Lung (tissue), 13 donors: Measurements from ENCODE around the gene TOGARAM1. TPM values are rescaled to one million over a fixed set of nuclear protein-coding genes. Genes with fewer than 3 reads are reported as not detected.

Experiments
- ATAC-seq: fragments of 200-7000 bp; cut with Tn5 transposase; one replicate; pipeline ENCODE4 v1.9.1; 2020; ENCODE audit warnings: moderate number of reproducible peaks; ENCODE audit not compliant: insufficient read depth, low FRiP score
- DNase-seq, 3 donors: peaks; one replicate each; pipeline ENCODE4 v3.0.0-alpha.2; 2013 to 2017
- H3K27ac ChIP-seq, 2 donors: one replicate each; pipeline ENCODE4 v1.5.1; 2013; ENCODE audit warnings: mild to moderate bottlenecking in 2 of 2, moderate library complexity in 2 of 2, control low read depth in 1 of 2, inconsistent platforms in 1 of 2, low read depth in 1 of 2, low read length in 1 of 2
- H3K27me3 ChIP-seq, 3 donors: one replicate each; pipeline ENCODE4 v1.5.1; 2013; ENCODE audit warnings: low read length in 2 of 3; ENCODE audit not compliant: control insufficient read depth in 3 of 3, insufficient read depth in 3 of 3
- H3K36me3 ChIP-seq, 4 donors: one replicate each; pipeline ENCODE4 v1.5.1; 2013; ENCODE audit warnings: low read length in 4 of 4, mild to moderate bottlenecking in 1 of 4, moderate library complexity in 1 of 4; ENCODE audit not compliant: control insufficient read depth in 4 of 4, insufficient read depth in 4 of 4
- H3K4me1 ChIP-seq, 5 donors: one replicate each; pipeline ENCODE4 v1.5.1; 2013; ENCODE audit warnings: low read length in 5 of 5, mild to moderate bottlenecking in 2 of 5, moderate library complexity in 1 of 5; ENCODE audit not compliant: control insufficient read depth in 5 of 5, insufficient read depth in 5 of 5
- H3K4me3 ChIP-seq: one replicate; pipeline ENCODE4 v1.5.1; 2013; ENCODE audit warnings: mild to moderate bottlenecking, control low read depth, moderate library complexity
- H3K9ac ChIP-seq, 2 donors: one replicate each; pipeline ENCODE4 v1.5.1; 2013; ENCODE audit warnings: low read length in 2 of 2, control low read depth in 1 of 2; ENCODE audit not compliant: insufficient read depth in 1 of 2
- H3K9me3 ChIP-seq, 4 donors: one replicate each; pipeline ENCODE4 v1.5.1; 2013; ENCODE audit warnings: low read length in 3 of 4, mild to moderate bottlenecking in 1 of 4, moderate library complexity in 1 of 4; ENCODE audit not compliant: control insufficient read depth in 4 of 4, insufficient read depth in 3 of 4
- CTCF ChIP-seq: IDR thresholded peaks from 2 replicates; pipeline ENCODE4 v1.5.1; 2012; ENCODE audit warnings: mild to moderate bottlenecking; ENCODE audit errors: control extremely low read depth, extremely low read depth
- WGBS, 2 donors: extraction: QIAGEN DNeasy Blood & Tissue Kit; methylation state at CpG; one replicate each; pipeline ENCODE4 v1.1.7; 2013; 5-methylcytosine and 5-hydroxymethylcytosine counted together
- polyA plus RNA-seq, 2 donors: library from polyadenylated mRNA; stranded (reverse); fragments of 200-250 nt; gene quantifications; one replicate each; pipeline ENCODE4 v1.2.1, GENCODE V29; 2013
- small RNA-seq: library from RNA; depleted of rRNA; stranded (forward); fragments of <200 nt; gene quantifications from one replicate; pipeline ENCODE3, GENCODE V24; 2014; ENCODE audit warnings: low replicate concordance
- total RNA-seq, 2 donors: library from RNA; depleted of rRNA in 1 of 2; stranded (reverse); fragments of >200 nt in 1 of 2; gene quantifications; one replicate each; pipeline ENCODE4 v1.2.1, GENCODE V29; 2014 to 2021
- donor health status: control.
- donor health status: control.
- donor health status: Bipolar disorder and iron deficiency.
- donor health status: healthy.
- donor health status: DM: yes; HTN: yes; CAD: no.

Gene TOGARAM1
- total and polyA plus RNA-seq, 4 donors: 4.2 to 52.0 (median 11.4) TPM

GRCh38 chr14:45120096-45120495 is 158.1 kb downstream of the TOGARAM1 start:
- ATAC-seq (no peak), DNase-seq (no peak)
- TF ChIP-seq CTCF: no peak
- H3K4me1 ChIP-seq: no peaks in the 10 kb centered on the region
- 76 to 90% methylated on average over 1 of the region's 1 CpG for WGBS, 2 donors
- no peak overlapping the region for H3K27ac ChIP-seq
- no peaks in the 10 kb centered on the region for H3K9me3 ChIP-seq
- no peak overlapping the region for H3K4me3 ChIP-seq
- no peak overlapping the region for H3K9ac ChIP-seq
- H3K36me3 ChIP-seq: peaks cover 14 to 49% (median 17%) of the 10 kb centered on the region in 4 donors
- H3K27me3 ChIP-seq: no peaks in the 10 kb centered on the region

- no peak overlapping the region for H3K4me3 ChIP-seq
- no peaks in the 10 kb centered on the region for H3K9me3 ChIP-seq
- no peak overlapping the region for H3K9ac ChIP-seq
- no peaks in the 10 kb centered on the region for H3K27me3 ChIP-seq
- peaks cover 8 to 38% (median 12%) of the 10 kb centered on the region in 4 donors for H3K36me3 ChIP-seq
- H3K27ac ChIP-seq: no peak overlapping the region
- TF ChIP-seq CTCF: no peak
- no peak for ATAC-seq
- no peak for DNase-seq
- WGBS, 2 donors: 96% methylated on average over 3 of the region's 3 CpGs
- no peaks in the 10 kb centered on the region for H3K4me1 ChIP-seq
These were observed 161.3 kb downstream of the TOGARAM1 start for GRCh38 chr14:45123271-45123670.

Small RNA genes within 50 kb of the gene (small RNA-seq; reads per million reads assigned to genes)
- gene RF00151 (not detected), gene SNORD127 (2,953 reads per million, percentile 100 among the genes with 10 or more reads in this experiment)

Other genes starting within 250 kb of the TOGARAM1 start
- 10 to 100 TPM; 14.6 to 29.0 TPM for gene KLHL28, start 243 bp upstream of the TOGARAM1 start, total RNA-seq
- 1 to 10 TPM; 2.6 to 4.4 TPM for gene KLHL28, start 243 bp upstream of the TOGARAM1 start, polyA plus RNA-seq
- 10 to 100 TPM; 23.7 to 79.7 TPM for gene PRPF39, start 121.9 kb downstream of the TOGARAM1 start, total RNA-seq
- 10 to 100 TPM; 10.9 to 35.7 TPM for gene PRPF39, start 121.9 kb downstream of the TOGARAM1 start, polyA plus RNA-seq
- 10 to 100 TPM; 30.6 to 41.9 TPM for gene FKBP3, start 172.3 kb downstream of the TOGARAM1 start, total RNA-seq
- gene FKBP3, start 172.3 kb downstream of the TOGARAM1 start, polyA plus RNA-seq: 10 to 100 TPM; 40.1 to 76.5 TPM
- gene FANCM, start 173.7 kb downstream of the TOGARAM1 start, total RNA-seq: 10 to 100 TPM in 1 of 2 donors, 1 to 10 TPM in 1; 5.0 to 13.6 TPM
- 1 to 10 TPM in 1 of 2 donors, under 1 TPM in 1; 0.88 to 3.6 TPM for gene FANCM, start 173.7 kb downstream of the TOGARAM1 start, polyA plus RNA-seq